Endothelial cell of umbilical vein (primary cell): ENCODE data around the gene ARHGAP15.

Experiments used
- POLR2A ChIP-seq: IDR thresholded peaks from 2 replicates; pipeline ENCODE4 v1.6.1; 2012; ENCODE audit warnings: low read depth, mild to moderate bottlenecking, control low read depth, low read length
- TF ChIP-seq, protein P1 (sequence below), 2 donors: IDR thresholded peaks; 1 replicate in 1 of 2; 2 replicates in 1 of 2; pipeline ENCODE4 v1.5.1; 2011; ENCODE audit warnings: low read length in 2 of 2, mild to moderate bottlenecking in 2 of 2, moderate library complexity in 2 of 2, control low read depth in 1 of 2, inconsistent platforms in 1 of 2, low read depth in 1 of 2; ENCODE audit not compliant: insufficient read depth in 1 of 2; ENCODE audit errors: extremely low read depth in 1 of 2

DNA sequence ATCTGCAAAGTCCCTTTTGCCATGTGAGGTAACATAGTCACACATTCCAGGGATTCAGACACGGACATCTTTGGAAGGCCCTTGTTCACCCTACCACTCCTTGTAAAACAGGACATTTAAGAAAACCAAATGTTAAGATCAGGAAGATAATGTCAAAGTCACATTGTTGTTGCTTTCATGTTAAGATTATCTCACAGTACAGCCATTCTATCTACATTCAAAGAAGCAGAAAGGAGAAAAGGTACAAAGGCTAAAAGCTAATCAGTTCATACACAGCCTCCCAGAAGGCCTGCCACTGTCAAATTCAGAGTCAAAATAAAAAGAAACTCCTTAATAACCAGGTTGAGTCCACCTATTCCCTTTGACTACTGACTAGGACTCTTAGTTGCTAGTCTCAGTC, 573.7 kb downstream of the ARHGAP15 start:
- TF ChIP-seq, protein P1, sequence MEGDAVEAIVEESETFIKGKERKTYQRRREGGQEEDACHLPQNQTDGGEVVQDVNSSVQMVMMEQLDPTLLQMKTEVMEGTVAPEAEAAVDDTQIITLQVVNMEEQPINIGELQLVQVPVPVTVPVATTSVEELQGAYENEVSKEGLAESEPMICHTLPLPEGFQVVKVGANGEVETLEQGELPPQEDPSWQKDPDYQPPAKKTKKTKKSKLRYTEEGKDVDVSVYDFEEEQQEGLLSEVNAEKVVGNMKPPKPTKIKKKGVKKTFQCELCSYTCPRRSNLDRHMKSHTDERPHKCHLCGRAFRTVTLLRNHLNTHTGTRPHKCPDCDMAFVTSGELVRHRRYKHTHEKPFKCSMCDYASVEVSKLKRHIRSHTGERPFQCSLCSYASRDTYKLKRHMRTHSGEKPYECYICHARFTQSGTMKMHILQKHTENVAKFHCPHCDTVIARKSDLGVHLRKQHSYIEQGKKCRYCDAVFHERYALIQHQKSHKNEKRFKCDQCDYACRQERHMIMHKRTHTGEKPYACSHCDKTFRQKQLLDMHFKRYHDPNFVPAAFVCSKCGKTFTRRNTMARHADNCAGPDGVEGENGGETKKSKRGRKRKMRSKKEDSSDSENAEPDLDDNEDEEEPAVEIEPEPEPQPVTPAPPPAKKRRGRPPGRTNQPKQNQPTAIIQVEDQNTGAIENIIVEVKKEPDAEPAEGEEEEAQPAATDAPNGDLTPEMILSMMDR (IDR thresholded peaks at IDR 0.05; ENCODE audit: extremely low read depth in 1 of 2, insufficient read depth in 1 of 2, low read depth in 1 of 2, low read length in 2 of 2), result no peak
- TF ChIP-seq POLR2A, result no peak
